GM10266 (cell line): Measurements from ENCODE around the gene ATOH8.

Experiments used
- DNase-seq: peaks from one replicate; pipeline ENCODE4 v3.0.0; 2012; ENCODE audit errors: extremely low spot score
- TF ChIP-seq, protein P1 (sequence below): IDR thresholded peaks from 2 replicates; pipeline ENCODE4 v1.5.1; 2012; ENCODE audit warnings: mild to moderate bottlenecking, low read depth; ENCODE audit not compliant: control insufficient read depth, insufficient read depth; ENCODE audit errors: missing control alignments

ATOH8 gene

DNA sequence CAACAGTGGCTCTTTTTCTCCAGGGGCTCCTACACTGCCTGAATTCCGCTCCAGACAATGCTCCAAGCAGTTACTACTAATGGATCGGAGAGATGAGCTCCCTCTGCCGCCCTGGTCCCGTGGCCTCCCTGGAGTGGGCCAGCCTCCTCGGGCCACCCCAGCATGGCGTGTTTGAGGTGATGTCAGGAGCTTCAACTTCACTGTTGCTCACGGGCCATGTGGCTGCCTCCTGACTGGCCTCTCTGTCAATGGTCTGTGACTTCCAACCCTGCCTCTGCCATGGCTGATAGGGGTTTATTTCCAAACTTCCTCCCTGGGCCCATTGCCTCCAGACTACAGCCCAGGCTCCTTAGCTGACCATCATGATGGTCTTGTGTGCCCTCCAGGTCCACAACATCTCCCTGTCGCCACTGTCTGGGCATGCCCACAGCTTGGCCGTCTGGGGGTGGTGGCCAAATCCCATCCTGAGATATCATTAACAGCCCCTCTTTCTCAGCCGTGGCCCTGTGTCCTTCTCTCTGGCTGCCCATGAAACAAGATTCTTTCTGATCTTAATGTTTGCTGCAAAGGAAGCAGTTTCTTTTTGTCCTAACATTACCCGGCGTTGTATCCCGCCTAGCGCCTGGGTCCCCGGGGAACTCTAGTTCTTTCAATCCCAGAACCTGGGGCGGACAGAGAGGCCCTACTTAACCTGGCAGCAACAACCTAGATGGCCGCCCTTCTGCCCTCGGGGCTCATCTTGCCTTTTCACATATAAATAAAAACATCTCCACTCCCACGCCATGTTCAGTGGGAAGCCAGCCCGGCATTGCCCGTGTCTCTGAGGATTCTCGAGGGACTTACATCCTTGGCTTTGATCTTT, 38.1 kb downstream of the ATOH8 start:
- TF ChIP-seq, protein P1, sequence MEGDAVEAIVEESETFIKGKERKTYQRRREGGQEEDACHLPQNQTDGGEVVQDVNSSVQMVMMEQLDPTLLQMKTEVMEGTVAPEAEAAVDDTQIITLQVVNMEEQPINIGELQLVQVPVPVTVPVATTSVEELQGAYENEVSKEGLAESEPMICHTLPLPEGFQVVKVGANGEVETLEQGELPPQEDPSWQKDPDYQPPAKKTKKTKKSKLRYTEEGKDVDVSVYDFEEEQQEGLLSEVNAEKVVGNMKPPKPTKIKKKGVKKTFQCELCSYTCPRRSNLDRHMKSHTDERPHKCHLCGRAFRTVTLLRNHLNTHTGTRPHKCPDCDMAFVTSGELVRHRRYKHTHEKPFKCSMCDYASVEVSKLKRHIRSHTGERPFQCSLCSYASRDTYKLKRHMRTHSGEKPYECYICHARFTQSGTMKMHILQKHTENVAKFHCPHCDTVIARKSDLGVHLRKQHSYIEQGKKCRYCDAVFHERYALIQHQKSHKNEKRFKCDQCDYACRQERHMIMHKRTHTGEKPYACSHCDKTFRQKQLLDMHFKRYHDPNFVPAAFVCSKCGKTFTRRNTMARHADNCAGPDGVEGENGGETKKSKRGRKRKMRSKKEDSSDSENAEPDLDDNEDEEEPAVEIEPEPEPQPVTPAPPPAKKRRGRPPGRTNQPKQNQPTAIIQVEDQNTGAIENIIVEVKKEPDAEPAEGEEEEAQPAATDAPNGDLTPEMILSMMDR = no peak
- DNase-seq = no peak

DNA sequence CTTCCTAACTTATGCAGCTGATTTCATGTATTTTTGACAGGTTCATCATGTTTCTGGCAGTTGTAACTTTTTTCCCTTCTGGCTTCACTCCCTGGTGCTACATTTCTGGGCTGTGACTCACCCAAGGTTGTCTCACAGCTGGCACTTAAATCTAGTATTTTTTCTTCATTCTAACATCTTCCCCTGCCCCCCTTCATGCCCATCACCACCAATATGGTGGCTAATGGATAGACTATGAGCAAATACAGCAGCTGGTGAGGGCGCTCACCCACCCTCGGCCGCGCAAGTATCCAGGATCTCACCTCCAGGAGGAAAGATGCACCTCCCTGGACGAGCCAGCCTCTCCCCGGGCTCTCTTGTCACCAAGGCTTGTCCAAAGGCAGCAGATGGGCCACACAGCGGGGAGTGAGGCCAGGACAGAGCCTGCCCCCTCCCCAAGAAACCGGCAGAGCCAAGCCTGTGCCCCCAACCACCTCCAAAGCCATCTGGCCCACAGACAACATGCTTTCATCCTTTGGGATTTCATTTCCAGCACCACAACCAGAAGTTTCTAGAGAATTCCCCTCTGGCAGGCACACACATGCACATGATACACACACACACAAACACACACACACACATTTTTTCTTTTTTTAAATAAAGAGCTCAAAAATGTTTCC, 39.1 kb downstream of the ATOH8 start:
- TF ChIP-seq, protein P1 = no peak
- no peak for DNase-seq

DNA sequence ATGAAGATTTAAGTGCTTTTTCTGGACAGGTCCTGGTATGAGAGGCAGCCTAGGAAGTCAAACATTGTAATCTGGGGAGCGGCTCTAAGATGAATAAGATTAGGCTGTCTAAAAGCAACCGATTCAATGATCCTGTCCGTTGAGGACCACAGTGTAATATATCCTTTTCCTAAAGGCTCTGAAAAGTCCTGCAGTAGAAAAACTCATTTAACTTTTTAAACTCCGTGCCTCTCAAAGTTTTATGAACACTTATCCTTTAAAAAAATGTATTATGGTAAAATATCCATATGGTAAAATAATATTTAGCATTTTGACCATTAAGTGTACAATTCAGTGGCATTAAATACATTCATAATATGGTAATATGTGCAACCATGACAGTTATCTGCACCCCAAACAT, 39.8 kb downstream of the ATOH8 start:
- no peak for DNase-seq

DNA sequence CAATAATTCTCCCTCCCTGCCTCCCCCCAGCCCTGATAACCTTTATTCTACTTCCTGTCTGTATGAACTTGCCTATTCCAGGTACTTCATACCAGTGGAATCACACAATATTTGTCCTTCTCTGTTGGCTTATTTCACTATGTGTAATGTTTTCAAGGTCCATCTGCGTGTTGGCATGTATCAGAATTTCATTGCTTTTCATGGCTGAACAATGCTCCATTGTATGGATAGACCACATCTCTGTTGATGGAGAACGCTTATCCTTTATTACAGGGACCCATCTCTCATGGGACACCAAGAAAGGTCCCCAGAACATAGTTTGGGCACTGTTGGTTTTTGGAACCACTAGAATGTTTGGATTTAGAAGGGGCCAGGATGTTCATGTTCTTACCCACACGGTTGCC, 40.2 kb downstream of the ATOH8 start:
- TF ChIP-seq, protein P1 = no peak
- DNase-seq = no peak

More for the DNA sequence above, 39.8 kb downstream of the ATOH8 start:
- TF ChIP-seq, protein P1 = no peak

DNA sequence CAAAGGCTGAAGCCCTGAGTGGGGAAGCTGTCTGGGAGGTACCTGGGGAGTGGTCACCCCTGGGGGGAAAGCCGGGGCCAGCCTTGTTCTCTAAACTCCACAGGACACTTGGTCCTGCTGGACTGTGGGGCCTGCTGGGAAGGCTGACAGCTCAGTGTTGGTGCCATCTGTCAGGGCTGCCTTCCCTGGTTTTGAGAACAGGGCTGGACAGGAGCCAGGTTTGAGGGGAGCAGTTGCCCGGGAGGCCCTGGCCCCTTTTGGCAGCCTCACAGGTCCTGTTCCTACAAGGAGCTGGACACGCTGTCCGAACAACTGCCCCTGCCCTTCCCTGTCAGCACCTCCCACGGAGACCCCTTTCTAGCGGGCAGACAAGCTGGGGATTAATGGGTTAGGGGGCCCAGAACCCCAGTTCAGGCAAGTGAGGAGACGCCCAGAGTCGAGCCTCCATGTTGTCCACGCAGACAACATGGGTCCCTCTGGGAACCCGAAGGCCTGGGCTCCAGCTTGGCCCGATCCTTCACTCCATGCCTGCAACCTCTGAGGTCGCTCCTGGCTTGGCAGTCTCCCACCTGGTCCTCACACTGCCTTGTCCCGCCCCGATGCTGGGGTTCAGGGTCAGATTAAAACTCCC, 40.8 kb downstream of the ATOH8 start:
- DNase-seq = no peak
- TF ChIP-seq, protein P1 = no peak

DNA sequence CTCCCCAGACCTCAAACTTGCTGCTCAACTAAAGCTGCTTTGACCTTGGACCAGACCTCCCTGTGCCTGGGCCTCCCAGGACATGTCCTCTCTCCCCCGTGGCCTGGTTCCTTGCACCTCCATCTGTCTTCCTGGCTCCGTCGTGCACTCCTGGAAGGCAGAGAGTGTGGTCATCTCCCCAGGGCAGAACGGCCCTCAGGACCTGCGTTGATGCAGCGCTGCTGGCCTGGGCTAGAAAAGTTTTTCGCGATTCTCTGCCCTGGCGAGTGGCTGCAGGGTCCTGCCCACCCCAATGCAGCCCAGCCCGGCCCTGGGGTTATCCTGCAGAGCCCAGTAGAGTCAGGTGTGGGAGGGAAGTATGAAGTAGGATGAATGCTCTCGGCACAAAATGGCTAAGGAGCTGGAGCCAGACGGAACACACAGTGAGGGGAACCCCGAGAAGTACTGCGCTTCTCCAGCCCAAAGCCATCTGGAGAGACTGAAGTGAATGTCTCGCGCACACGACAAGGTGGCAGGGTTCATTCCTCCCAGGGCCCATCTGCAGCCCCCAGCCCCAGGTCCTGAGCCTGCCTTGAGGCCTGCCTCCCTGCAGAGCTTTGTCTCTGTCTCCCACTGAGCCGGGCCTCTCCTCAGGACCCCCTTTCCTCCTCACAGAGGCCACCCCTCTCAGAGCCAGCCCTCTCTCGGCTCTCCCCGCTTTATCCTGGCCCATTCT, 41.7 kb downstream of the ATOH8 start:
- TF ChIP-seq, protein P1 = no peak
- no peak for DNase-seq
